GM06990 (cell line): Measurements from ENCODE around the gene NFKB1.
A peak's percentile ranks its signal among the peaks of the same experiment; 100 is the strongest.

Source experiments
- DNase-seq: peaks from one replicate; pipeline ENCODE4 v3.0.0-alpha.2; 2011; ENCODE audit not compliant: insufficient read length; ENCODE audit errors: extremely low read depth
- H3K27me3 ChIP-seq: replicated peaks from 2 replicates; pipeline ENCODE4 v1.6.0; 2011; ENCODE audit warnings: low read length; ENCODE audit not compliant: control insufficient read depth, insufficient read depth
- H3K36me3 ChIP-seq: 2 replicates; pipeline ENCODE4 v1.5.1; 2011; ENCODE audit warnings: low read length; ENCODE audit not compliant: control insufficient read depth, insufficient read depth
- H3K4me3 ChIP-seq: replicated peaks from 2 replicates; pipeline ENCODE4 v1.5.1; 2011; ENCODE audit warnings: low read depth, mild to moderate bottlenecking, control low read depth, low read length
- TF ChIP-seq, protein P1 (sequence below): IDR thresholded peaks from 2 replicates; pipeline ENCODE4 v1.5.1; 2011; ENCODE audit warnings: low read length, control low read depth, mild to moderate bottlenecking, inconsistent platforms; ENCODE audit not compliant: insufficient read depth, poor library complexity, severe bottlenecking

Gene NFKB1, protein sequence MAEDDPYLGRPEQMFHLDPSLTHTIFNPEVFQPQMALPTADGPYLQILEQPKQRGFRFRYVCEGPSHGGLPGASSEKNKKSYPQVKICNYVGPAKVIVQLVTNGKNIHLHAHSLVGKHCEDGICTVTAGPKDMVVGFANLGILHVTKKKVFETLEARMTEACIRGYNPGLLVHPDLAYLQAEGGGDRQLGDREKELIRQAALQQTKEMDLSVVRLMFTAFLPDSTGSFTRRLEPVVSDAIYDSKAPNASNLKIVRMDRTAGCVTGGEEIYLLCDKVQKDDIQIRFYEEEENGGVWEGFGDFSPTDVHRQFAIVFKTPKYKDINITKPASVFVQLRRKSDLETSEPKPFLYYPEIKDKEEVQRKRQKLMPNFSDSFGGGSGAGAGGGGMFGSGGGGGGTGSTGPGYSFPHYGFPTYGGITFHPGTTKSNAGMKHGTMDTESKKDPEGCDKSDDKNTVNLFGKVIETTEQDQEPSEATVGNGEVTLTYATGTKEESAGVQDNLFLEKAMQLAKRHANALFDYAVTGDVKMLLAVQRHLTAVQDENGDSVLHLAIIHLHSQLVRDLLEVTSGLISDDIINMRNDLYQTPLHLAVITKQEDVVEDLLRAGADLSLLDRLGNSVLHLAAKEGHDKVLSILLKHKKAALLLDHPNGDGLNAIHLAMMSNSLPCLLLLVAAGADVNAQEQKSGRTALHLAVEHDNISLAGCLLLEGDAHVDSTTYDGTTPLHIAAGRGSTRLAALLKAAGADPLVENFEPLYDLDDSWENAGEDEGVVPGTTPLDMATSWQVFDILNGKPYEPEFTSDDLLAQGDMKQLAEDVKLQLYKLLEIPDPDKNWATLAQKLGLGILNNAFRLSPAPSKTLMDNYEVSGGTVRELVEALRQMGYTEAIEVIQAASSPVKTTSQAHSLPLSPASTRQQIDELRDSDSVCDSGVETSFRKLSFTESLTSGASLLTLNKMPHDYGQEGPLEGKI

GRCh38 chr4:102500696-102501446 is at the start of gene NFKB1:
NFKB1 (plus strand) TSS chr4:102501359; CDS start chr4:102525519, 24,160 bp downstream.
- H3K4me3 ChIP-seq, result peak within 1 kb of the TSS; percentile 96
- no peaks in the 10 kb centered on the region for H3K27me3 ChIP-seq
- TF ChIP-seq, protein P1, sequence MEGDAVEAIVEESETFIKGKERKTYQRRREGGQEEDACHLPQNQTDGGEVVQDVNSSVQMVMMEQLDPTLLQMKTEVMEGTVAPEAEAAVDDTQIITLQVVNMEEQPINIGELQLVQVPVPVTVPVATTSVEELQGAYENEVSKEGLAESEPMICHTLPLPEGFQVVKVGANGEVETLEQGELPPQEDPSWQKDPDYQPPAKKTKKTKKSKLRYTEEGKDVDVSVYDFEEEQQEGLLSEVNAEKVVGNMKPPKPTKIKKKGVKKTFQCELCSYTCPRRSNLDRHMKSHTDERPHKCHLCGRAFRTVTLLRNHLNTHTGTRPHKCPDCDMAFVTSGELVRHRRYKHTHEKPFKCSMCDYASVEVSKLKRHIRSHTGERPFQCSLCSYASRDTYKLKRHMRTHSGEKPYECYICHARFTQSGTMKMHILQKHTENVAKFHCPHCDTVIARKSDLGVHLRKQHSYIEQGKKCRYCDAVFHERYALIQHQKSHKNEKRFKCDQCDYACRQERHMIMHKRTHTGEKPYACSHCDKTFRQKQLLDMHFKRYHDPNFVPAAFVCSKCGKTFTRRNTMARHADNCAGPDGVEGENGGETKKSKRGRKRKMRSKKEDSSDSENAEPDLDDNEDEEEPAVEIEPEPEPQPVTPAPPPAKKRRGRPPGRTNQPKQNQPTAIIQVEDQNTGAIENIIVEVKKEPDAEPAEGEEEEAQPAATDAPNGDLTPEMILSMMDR, result no peak

GRCh38 chr4:102452854-102453253 is 48.3 kb upstream of the NFKB1 start:
- TF ChIP-seq, protein P1, result no peak
- DNase-seq, result no peak
- Histone ChIP-seq H3K36me3 (no peaks in the 10 kb centered on the region), H3K27me3 (no peaks in the 10 kb centered on the region), H3K4me3 (no peak overlapping the region)

More at GRCh38 chr4:102500696-102501446, at the start of gene NFKB1:
- no peaks in the 10 kb centered on the region for H3K36me3 ChIP-seq
- peak; percentile 86 for DNase-seq

DNA sequence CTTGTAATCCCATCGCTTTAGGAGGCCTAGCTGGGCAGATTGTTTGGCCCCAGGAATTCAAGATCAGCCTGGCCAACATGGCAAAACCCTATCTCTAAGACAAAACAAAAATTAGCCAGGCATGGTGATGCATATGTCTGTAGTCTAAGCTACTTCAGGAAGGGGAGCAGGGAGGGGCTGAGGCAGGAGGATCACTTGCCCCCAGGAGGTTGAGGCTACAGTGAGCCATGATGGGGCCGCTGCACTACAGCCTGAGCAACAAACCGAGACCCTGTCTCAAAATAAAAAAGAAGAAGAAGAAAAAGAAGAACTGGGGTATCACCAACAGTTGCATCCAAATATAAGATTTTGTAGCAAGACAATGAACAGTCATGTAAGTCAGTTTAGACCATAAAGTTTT is 47.3 kb upstream of the NFKB1 start:
- H3K36me3 ChIP-seq, result no peaks in the 10 kb centered on the region
- no peak overlapping the region for H3K4me3 ChIP-seq
- H3K27me3 ChIP-seq, result no peaks in the 10 kb centered on the region
- DNase-seq, result no peak
- TF ChIP-seq, protein P1, result no peak

GRCh38 chr4:102454268-102454667 is 46.9 kb upstream of the NFKB1 start:
- no peaks in the 10 kb centered on the region for H3K27me3 ChIP-seq
- no peaks in the 10 kb centered on the region for H3K36me3 ChIP-seq
- H3K4me3 ChIP-seq, result no peak overlapping the region
- TF ChIP-seq, protein P1, result no peak
- no peak for DNase-seq

GRCh38 chr4:102454981-102455685 is 46.0 kb upstream of the NFKB1 start:
- H3K27me3 ChIP-seq, result no peaks in the 10 kb centered on the region
- DNase-seq, result no peak
- TF ChIP-seq, protein P1, result no peak
- H3K4me3 ChIP-seq, result no peak overlapping the region
- no peaks in the 10 kb centered on the region for H3K36me3 ChIP-seq
